Tibial nerve (tissue), 4 donors: ENCODE measurements around the gene DYNC1LI2. TPM values are rescaled to one million over a fixed set of nuclear protein-coding genes. Genes with fewer than 3 reads are reported as not detected.

Experiments used
- DNase-seq, 2 donors: peaks; one replicate each; pipeline ENCODE4 v3.0.0-alpha.2; 2019; ENCODE audit warnings: low spot score in 2 of 2
- H3K27ac ChIP-seq, 4 donors: fragments of 200-600 bp; sonication (generic) in 3 of 4; one replicate each; pipeline ENCODE4 v1.5.1; 2017 to 2019; ENCODE audit warnings: mild to moderate bottlenecking in 1 of 4
- H3K27me3 ChIP-seq, 2 donors: fragments of 200-600 bp; sonication (generic) in 1 of 2; one replicate each; pipeline versions ENCODE4 v1.5.1 to v1.6.0; 2017 to 2019
- H3K36me3 ChIP-seq, 3 donors: fragments of 200-600 bp; sonication (generic); one replicate each; pipeline ENCODE4 v1.5.1; 2018 to 2019
- H3K4me1 ChIP-seq, 4 donors: fragments of 200-600 bp; sonication (generic) in 3 of 4; one replicate each; pipeline ENCODE4 v1.5.1; 2017 to 2019
- H3K4me3 ChIP-seq, 4 donors: fragments of 200-600 bp; sonication (generic) in 3 of 4; one replicate each; pipeline ENCODE4 v1.5.1; 2017 to 2019; ENCODE audit warnings: mild to moderate bottlenecking in 1 of 4, moderate library complexity in 1 of 4
- H3K9me3 ChIP-seq, 4 donors: fragments of 200-600 bp; sonication (generic) in 3 of 4; one replicate each; pipeline ENCODE4 v1.5.1; 2017 to 2019
- CTCF ChIP-seq, 5 experiments: fragments of 200-600 bp in 3 of 5; fragments of 450-650 bp in 2 of 5; sonication (generic) in 3 of 5; IDR thresholded peaks; one replicate each; pipeline ENCODE4 v1.5.1; 2016 to 2019; ENCODE audit warnings: antibody characterized with exemption in 5 of 5, mild to moderate bottlenecking in 3 of 5, moderate library complexity in 2 of 5
- EP300 ChIP-seq, 2 donors: sonication (generic); formaldehyde crosslinking; IDR thresholded peaks; one replicate each; pipeline ENCODE4 v1.6.1; 2017; ENCODE audit warnings: antibody characterized with exemption in 2 of 2, mild to moderate bottlenecking in 1 of 2
- POLR2A ChIP-seq, 2 donors: fragments of 450-650 bp; IDR thresholded peaks; one replicate each; pipeline ENCODE4 v1.6.1; 2017; ENCODE audit warnings: antibody characterized with exemption in 2 of 2, mild to moderate bottlenecking in 2 of 2, moderate library complexity in 2 of 2
- WGBS, 2 donors: methylation state at CpG; one replicate each; pipeline ENCODE4 v1.1.5; 2018; 5-methylcytosine and 5-hydroxymethylcytosine counted together
- total RNA-seq, 4 donors: library from RNA; depleted of rRNA; stranded (reverse); fragments of >200 nt; gene quantifications; one replicate each; pipeline ENCODE4 v1.1.0, GENCODE V29; 2016

The DYNC1LI2 gene
- total RNA-seq, 4 donors from 2014 or later = 248 to 363 (median 266) TPM

DNA sequence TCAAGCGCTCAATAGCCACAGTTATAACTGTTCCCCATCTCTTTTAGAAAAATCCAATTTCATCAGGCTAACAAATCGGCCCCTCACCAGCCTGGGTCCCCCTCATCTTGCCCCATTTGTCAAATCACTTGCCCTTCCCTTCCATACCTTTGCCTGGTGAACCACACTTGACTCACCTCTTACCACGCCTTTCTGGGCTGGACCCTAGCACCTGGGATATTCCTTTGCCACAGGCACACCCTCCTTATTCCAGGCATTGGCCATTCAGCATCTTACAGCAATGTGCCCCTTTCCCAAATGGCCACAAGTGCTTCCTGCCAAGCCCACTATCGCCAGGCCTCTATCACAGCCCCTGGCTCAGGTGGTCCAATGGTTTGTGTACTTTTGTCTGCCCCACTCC is 69.7 kb downstream of the DYNC1LI2 start:
- Histone ChIP-seq H3K9me3 (no peaks in the 10 kb centered on the region), H3K4me1 (peaks cover 0 to 13% (median 0%) of the 10 kb centered on the region in 4 donors), H3K27me3 (no peaks in the 10 kb centered on the region), H3K27ac (peak overlapping the region in 1 of 4 donors; percentile 19), H3K4me3 (no peak overlapping the region), H3K36me3 (peaks cover 0 to 10% (median 0%) of the 10 kb centered on the region in 3 donors)
- 88 to 96% methylated on average over 4 of the region's 4 CpGs for WGBS, 2 donors
- TF ChIP-seq EP300 (IDR thresholded peaks at IDR 0.05) = no peak
- TF ChIP-seq POLR2A (IDR thresholded peaks at IDR 0.05) = no peak
- no peak for TF ChIP-seq CTCF (IDR thresholded peaks at IDR 0.05)
- DNase-seq = no peak

DNA sequence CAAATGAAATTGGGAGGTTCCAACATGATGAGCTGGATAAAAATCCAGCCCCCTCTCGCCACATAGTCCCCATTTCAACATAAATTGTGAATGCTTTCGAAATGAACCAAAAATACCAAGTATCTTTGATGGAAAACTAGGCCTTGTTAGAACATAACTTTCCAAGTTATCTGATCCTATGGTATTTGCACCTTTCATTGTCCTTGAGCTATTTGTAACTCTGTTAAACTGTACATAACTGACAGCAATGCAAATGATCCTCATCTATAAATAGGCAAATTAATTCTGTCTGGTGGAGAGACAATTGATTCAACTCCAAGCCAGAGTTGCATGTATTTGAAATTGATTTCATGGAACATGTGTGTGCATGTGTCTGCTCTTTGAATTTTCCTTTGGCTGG is 73.1 kb downstream of the DYNC1LI2 start:
- Histone ChIP-seq H3K4me3 (no peak overlapping the region), H3K4me1 (peaks cover 0 to 13% (median 0%) of the 10 kb centered on the region in 4 donors), H3K9me3 (no peaks in the 10 kb centered on the region), H3K27ac (no peak overlapping the region), H3K27me3 (no peaks in the 10 kb centered on the region), H3K36me3 (peaks cover 0 to 10% (median 0%) of the 10 kb centered on the region in 3 donors)
- 93 to 96% methylated on average over 2 of the region's 2 CpGs for WGBS, 2 donors
- no peak for TF ChIP-seq EP300 (IDR thresholded peaks at IDR 0.05)
- TF ChIP-seq CTCF (IDR thresholded peaks at IDR 0.05) = no peak
- no peak for TF ChIP-seq POLR2A (IDR thresholded peaks at IDR 0.05)
- DNase-seq = no peak

- WGBS, 2 donors = 88 to 95% methylated on average over 6 of the region's 6 CpGs
- TF ChIP-seq CTCF (IDR thresholded peaks at IDR 0.05) = no peak
- TF ChIP-seq POLR2A (IDR thresholded peaks at IDR 0.05) = no peak
- no peak for TF ChIP-seq EP300 (IDR thresholded peaks at IDR 0.05)
- DNase-seq = no peak
- Histone ChIP-seq H3K27ac (no peak overlapping the region), H3K27me3 (no peaks in the 10 kb centered on the region), H3K36me3 (peaks cover 0 to 10% (median 0%) of the 10 kb centered on the region in 3 donors), H3K9me3 (no peaks in the 10 kb centered on the region), H3K4me1 (peaks cover 0 to 12% (median 0%) of the 10 kb centered on the region in 4 donors), H3K4me3 (no peak overlapping the region)
Measured at GRCh38 chr16:66677836-66678235, 73.6 kb downstream of the DYNC1LI2 start.

- WGBS, 2 donors = 82 to 83% methylated on average over 7 of the region's 7 CpGs
- TF ChIP-seq POLR2A (IDR thresholded peaks at IDR 0.05) (no peak), CTCF (IDR thresholded peaks at IDR 0.05) (no peak), EP300 (IDR thresholded peaks at IDR 0.05) (no peak)
Measured at GRCh38 chr16:66677179-66677578, 74.2 kb downstream of the DYNC1LI2 start.

DNA sequence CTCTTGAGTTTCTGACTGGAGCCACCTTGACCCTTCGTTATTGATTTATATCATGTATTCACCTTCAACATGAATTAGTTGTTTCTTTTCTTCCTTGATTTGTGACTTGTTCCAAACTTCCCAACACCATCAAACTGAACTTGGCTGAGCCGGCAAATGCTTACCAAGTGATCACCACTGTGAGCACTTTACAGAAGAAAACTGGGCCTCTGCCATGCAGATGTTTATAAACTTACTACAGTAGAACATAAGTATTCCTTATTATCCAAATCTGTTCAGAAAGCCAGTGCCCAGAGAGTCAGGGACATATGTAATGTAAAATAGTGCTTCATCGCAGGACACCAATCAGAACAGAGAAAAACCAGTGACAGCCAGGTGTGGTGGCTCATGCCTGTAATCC is 74.8 kb downstream of the DYNC1LI2 start:
- H3K27me3 ChIP-seq = no peaks in the 10 kb centered on the region
- TF ChIP-seq CTCF (IDR thresholded peaks at IDR 0.05) (no peak), EP300 (IDR thresholded peaks at IDR 0.05) (no peak), POLR2A (IDR thresholded peaks at IDR 0.05) (no peak)
- H3K4me1 ChIP-seq = peaks cover 0 to 1% (median 0%) of the 10 kb centered on the region in 4 donors
- no peak for DNase-seq
- H3K9me3 ChIP-seq = no peaks in the 10 kb centered on the region
- no peak overlapping the region for H3K4me3 ChIP-seq
- H3K27ac ChIP-seq = no peak overlapping the region
- WGBS, 2 donors = 73 to 84% methylated on average over 3 of the region's 3 CpGs
- H3K36me3 ChIP-seq = peaks cover 0 to 10% (median 0%) of the 10 kb centered on the region in 3 donors

More at GRCh38 chr16:66677179-66677578, 74.2 kb downstream of the DYNC1LI2 start:
- no peaks in the 10 kb centered on the region for H3K27me3 ChIP-seq
- no peak for DNase-seq
- no peak overlapping the region for H3K4me3 ChIP-seq
- H3K9me3 ChIP-seq = no peaks in the 10 kb centered on the region
- no peak overlapping the region for H3K27ac ChIP-seq
- peaks cover 0 to 7% (median 0%) of the 10 kb centered on the region in 4 donors for H3K4me1 ChIP-seq
- peaks cover 0 to 10% (median 0%) of the 10 kb centered on the region in 3 donors for H3K36me3 ChIP-seq
